Smooth muscle cell of the brain vasculature (primary cell): Measurements from ENCODE around the gene CETP.
"Not testable (repeated sequence)": the region's sequence is repeated elsewhere in the genome, so short reads cannot be mapped to it uniquely, and the experiment has no call there.

Source experiments
- DNase-seq: peaks from one replicate; pipeline ENCODE4 v3.0.0-alpha.2; 2012; ENCODE audit warnings: low read depth, low spot score

The CETP gene

DNA sequence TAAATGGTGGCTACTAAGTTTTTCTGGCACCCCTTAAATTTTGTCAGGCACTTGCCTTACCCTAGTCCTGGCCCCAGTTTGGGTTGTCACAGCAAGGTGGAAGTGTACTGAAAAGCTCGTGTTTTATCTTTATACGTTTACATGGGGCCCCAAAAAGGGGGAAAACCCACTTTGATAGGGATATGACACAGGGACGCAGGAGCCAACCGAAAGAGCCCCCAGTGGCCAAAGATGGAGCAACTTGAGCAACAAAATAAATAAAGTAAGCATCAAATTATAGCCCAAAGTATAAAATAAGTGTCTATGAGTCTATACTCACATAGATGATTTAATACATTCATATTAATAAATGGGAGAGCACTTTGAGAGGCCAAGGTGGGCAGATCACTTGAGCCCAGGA is 5.0 kb upstream of the CETP start:
- DNase-seq, result no peak

- no peak for DNase-seq
Observed at GRCh38 chr16:56960681-56961281, 969 bp upstream of the CETP start.

DNA sequence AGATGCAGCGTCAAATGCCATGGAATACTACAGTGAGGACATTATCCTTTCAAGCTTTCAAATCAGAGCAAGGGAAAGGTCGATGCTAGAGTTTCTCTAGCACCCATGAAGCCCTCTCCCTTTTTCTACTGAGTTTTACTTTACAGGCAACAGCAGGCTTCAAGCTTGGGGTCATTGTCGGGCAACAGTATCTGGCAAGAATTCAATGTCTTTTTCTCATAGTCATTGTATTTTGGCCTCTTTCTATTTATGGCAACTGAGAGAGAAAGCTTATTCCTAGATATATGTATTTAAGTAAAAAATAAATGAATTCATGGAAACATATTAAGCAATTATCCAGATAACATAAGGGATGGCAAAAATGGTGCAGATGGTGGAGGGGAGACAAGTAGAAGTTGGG is 364 bp upstream of the CETP start:
- DNase-seq, result no peak

DNA sequence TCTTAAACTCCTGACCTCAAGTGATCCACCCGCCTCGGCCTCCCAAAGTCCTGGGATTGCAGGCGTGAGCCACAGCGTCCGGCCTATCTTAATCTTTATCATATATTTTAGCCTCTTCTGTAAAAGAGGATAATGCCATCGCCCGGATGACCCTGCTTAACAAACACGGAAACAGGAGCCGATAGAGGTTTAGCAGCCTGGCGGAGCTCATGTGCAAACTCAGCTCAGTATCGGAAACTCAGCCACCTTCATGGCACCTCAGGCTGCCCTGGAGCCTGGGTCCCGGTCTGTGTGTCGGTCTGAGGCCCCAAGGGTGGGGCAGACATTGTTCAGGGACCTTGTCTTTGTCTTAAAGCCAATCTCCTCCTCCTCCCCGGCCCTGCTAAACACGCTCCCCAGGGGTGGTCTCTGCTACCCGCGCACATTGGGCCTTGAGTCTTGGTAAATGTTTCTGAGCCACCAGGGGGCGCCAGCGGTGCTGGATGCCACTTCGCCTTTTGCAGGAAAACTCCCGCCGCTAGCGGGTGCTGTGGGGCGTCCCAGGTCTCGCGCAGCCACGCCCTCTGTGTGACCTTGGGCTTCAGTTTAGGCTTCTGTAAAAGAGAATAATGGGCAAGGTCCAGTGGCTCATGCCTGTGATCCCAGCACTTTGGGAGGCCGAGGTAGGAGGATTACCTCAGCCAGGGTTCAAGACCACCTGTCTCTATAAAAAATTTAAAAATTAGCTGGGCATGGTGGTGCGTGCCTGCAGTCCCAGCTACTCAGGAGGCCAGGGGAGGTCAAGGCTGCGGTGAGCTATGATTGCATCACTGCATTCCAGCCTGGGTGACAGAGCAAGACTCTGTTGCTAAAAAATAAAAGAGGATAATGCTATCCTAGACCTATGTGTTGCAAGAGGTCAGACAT is 2.7 kb downstream of the CETP start:
- no peak for DNase-seq

GRCh38 chr16:56965149-56966092 is 3.7 kb downstream of the CETP start:
- no peak for DNase-seq

- DNase-seq, result no peak
Observed at GRCh38 chr16:56966093-56966475, 4.3 kb downstream of the CETP start.

DNA sequence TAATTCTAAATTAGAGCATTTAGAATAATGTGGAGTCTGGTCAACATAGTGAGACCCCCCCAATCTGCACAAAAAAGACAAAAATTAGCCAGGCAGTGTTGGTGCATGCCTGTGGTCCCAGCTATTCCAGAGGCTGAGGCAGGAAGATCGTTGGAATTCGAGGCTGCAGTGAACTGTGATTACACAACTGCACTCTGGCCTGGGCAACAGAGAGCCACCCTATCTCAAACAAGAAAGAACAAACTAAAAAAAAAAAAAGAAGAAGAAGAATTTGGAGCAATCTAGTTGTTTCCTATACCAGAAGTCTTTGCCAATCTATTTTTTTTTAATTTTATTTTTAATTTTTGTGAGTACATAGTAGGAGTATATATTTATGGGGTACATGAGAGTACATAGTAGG is 6.0 kb downstream of the CETP start:
- DNase-seq, result no peak

- no peak for DNase-seq
Observed at GRCh38 chr16:56969769-56970168, 8.0 kb downstream of the CETP start.

- DNase-seq, result no peak
Observed at GRCh38 chr16:56970934-56971767, 9.4 kb downstream of the CETP start.

DNA sequence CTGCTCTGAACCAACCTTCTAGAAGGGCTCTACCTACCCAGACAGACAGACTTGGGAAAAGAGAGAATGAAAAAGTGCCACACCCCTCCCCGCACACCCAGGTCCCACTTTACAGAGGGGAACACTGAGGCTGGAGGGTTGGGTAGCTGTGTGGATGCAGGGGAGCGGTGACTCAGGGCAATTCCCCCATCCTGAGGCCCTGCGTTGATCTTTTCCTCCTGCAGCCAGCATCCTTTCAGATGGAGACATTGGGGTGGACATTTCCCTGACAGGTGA is 10.0 kb downstream of the CETP start:
- no peak for DNase-seq

GRCh38 chr16:56972403-56973293 is 10.9 kb downstream of the CETP start:
- DNase-seq, result no peak

DNA sequence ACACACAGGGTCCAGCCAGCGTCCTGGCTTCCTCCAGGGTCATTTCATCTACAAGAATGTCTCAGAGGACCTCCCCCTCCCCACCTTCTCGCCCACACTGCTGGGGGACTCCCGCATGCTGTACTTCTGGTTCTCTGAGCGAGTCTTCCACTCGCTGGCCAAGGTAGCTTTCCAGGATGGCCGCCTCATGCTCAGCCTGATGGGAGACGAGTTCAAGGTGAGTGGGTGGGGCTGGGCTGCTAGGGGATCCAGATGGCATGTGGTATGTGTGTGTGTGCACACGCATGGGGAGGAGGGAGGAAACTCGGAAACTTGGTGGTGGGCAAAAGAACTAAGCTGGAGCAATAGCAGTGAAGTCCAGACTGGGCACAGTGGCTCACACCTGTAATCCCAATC is 11.5 kb downstream of the CETP start:
- no peak for DNase-seq

- not testable (repeated sequence) for DNase-seq
Observed at GRCh38 chr16:56973899-56974298, 12.1 kb downstream of the CETP start.

- no peak for DNase-seq
Observed at GRCh38 chr16:56974549-56975300, 13.0 kb downstream of the CETP start.

DNA sequence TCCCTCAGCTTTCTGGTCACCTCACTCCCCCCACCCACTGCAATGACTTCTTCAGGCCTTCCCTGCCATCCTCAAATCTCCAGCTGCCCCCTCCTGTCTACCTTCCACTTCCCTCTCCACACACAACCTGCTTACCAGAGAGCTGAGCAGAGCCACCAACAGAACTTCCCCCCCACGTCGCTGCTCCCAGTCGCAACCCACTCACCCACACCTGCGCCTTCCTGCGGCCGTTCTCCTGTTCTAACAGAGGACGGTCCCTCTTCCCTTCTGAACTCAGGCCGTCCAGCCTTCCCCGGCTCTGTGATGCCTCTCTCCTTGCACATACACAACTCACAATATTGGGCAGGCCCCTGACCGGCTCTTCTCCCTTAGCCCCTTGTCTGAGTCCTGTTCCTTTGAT is 14.0 kb downstream of the CETP start:
- no peak for DNase-seq

DNA sequence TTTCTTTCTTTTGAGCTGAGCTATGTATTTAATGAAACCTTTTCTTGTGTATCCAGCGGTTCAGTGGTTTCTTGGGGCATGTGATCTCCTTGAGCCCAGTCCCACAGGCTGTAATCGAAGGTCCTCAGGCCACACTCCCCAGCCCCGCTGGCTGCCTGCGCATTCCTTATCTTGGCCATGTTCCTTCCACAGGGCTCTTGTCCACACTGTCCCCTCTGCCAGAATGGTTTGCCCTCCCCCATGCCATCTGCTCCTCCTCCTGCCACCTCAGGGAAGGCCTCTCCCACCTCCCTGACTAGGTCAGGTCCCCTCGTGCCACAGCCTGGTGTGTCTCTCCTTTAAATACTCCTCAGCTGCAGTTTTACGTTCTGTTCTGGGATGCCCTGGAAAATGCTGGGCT is 15.5 kb downstream of the CETP start:
- DNase-seq, result no peak

DNA sequence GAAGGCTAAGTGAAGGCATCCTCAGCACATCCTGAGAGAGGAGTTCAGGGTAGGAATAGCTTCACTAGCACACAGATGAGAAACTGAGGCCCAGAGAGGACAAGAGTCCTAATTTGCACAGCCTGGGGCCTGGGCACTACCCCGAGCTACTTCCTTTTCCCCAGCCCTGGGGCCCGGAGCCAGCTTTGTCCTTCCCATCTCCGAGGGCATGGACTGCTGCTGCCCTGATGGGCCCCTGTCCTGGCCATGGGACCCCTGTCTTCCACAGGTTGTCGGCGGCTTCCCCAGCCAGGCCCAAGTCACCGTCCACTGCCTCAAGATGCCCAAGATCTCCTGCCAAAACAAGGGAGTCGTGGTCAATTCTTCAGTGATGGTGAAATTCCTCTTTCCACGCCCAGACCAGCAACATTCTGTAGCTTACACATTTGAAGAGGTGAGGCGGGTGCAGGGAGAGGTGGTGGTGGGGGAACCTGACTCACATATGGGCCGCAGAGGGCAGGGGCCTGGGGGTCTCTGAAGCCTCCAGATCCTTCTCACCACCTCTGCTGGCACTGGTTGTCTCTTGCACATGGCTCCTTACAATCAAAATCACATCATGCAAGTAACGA is 16.2 kb downstream of the CETP start:
- no peak for DNase-seq

DNA sequence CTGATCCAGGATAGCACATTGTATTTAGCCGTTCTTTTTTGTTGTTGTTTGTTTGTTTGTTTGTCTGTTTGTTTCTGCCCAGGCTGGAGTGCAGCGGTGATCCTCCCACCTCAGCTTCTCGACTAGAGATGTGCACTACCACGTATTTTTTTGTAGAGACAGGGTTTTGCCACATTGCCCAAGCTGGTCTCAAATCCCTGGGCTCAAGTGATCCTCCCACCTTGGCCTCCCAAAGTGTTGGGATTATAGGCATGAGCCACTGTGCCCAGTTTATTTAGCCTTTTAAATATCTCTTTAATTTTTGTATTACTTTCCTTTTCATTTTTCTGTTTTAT is 18.4 kb downstream of the CETP start:
- DNase-seq, result no peak
